Skeletal muscle tissue (tissue), 4 donors: ENCODE results near the gene NPY4R. TPM values are rescaled to one million over a fixed set of nuclear protein-coding genes. Genes with fewer than 3 reads are reported as not detected.
"Not testable (repeated sequence)": the region's sequence is repeated elsewhere in the genome, so short reads cannot be mapped to it uniquely, and the experiment has no call there.

Experiments used
- H3K27ac ChIP-seq: one replicate; pipeline ENCODE4 v1.7.0; 2013; ENCODE audit warnings: mild to moderate bottlenecking, low read depth, low read length, inconsistent platforms
- H3K27me3 ChIP-seq, 3 donors: one replicate each; pipeline ENCODE4 v1.7.0; 2013; ENCODE audit warnings: low read length in 3 of 3; ENCODE audit not compliant: control insufficient read depth in 3 of 3, insufficient read depth in 3 of 3
- H3K36me3 ChIP-seq, 3 donors: one replicate each; pipeline ENCODE4 v1.7.0; 2013; ENCODE audit warnings: low read length in 3 of 3; ENCODE audit not compliant: control insufficient read depth in 3 of 3, insufficient read depth in 3 of 3
- H3K4me1 ChIP-seq, 3 donors: one replicate each; pipeline ENCODE4 v1.7.0; 2013; ENCODE audit warnings: low read length in 3 of 3, mild to moderate bottlenecking in 3 of 3; ENCODE audit not compliant: control insufficient read depth in 3 of 3, insufficient read depth in 3 of 3
- H3K4me3 ChIP-seq, 3 donors: one replicate each; pipeline ENCODE4 v1.7.0; 2013; ENCODE audit warnings: low read length in 3 of 3
- H3K9ac ChIP-seq, 3 donors: one replicate each; pipeline ENCODE4 v1.7.0; 2013; ENCODE audit warnings: low read length in 3 of 3, mild to moderate bottlenecking in 3 of 3, moderate library complexity in 2 of 3, low read depth in 1 of 3
- H3K9me3 ChIP-seq, 3 donors: one replicate each; pipeline ENCODE4 v1.7.0; 2013; ENCODE audit warnings: low read length in 3 of 3; ENCODE audit not compliant: control insufficient read depth in 3 of 3
- total RNA-seq: library from RNA; depleted of rRNA; stranded (reverse); fragments of >200 nt; gene quantifications from one replicate; pipeline ENCODE4 v1.2.3, GENCODE V29; 2014
- donor health status: Osteomylitis.

Gene NPY4R
- total RNA-seq, 1 donor from 2014 or later, result not detected

- not testable (repeated sequence) for H3K9ac ChIP-seq, H3K9me3 ChIP-seq, H3K27ac ChIP-seq, H3K4me3 ChIP-seq, H3K36me3 ChIP-seq, H3K27me3 ChIP-seq, H3K4me1 ChIP-seq
These were observed 31.6 kb upstream of the NPY4R start for GRCh38 chr10:46497401-46497800.

DNA sequence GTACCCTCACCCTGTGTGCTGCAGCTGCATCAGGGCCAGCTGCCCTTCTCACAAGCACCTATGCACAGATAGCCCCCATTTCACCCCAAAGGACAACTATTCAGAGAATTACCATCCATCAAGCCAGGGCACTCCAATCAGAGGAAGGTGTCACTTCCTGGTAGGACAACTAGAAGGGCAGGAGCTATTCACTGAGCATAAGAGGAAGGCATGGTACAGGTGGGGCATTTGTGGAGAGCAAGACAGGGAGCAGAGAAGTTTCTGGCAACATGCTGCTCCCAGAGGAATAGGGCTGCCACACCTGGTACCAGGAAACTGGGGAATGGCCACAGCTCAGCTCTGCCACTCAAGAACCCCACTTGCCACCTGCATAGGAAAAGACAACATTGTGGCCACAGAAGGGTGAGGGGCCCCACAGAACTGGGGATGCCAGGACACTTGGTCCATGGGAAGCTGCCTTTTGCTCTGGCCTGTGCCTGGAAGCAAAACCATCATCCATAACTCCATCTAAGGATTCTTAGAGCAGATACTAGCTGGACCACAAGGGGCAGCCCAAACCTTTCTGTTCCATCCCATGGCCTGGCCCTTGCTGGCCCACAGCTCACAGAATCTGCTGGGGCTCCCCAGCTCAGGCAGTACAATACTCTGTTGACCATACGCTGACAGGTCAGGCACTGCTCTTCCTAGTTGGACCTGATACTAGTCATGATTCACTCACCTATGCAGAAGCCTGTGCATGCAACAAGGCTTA, 25.8 kb upstream of the NPY4R start:
- not testable (repeated sequence) for H3K36me3 ChIP-seq, H3K9me3 ChIP-seq, H3K9ac ChIP-seq, H3K27ac ChIP-seq, H3K4me1 ChIP-seq, H3K4me3 ChIP-seq, H3K27me3 ChIP-seq

GRCh38 chr10:46490285-46490684, 24.5 kb upstream of the NPY4R start:
- H3K9me3 ChIP-seq, H3K9ac ChIP-seq, H3K27me3 ChIP-seq, H3K4me3 ChIP-seq, H3K36me3 ChIP-seq, H3K4me1 ChIP-seq, H3K27ac ChIP-seq: not testable (repeated sequence)

DNA sequence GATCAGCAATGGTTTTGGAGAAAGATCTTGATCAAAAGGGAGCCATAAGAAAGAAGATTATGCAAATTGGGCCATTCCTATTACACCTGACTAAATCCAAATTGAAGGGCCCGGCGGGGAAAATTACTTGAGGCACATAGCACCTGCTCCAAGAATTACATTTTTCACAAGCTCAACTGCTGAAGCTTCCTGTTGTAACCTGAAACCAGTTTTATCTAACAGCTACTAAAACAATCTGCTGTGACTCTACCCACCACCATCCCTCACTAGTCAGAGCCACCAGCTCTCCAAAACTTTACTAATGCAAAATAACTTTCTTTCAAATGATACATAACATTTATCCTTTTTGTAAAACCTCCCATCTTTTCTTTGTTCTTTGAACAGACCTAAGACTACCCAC, 20.7 kb upstream of the NPY4R start:
- not testable (repeated sequence) for H3K27ac ChIP-seq, H3K27me3 ChIP-seq, H3K4me1 ChIP-seq, H3K9me3 ChIP-seq, H3K4me3 ChIP-seq, H3K9ac ChIP-seq, H3K36me3 ChIP-seq

GRCh38 chr10:46474746-46475320, 9.1 kb upstream of the NPY4R start:
- not testable (repeated sequence) for H3K27me3 ChIP-seq, H3K4me1 ChIP-seq, H3K27ac ChIP-seq, H3K9ac ChIP-seq, H3K36me3 ChIP-seq, H3K4me3 ChIP-seq, H3K9me3 ChIP-seq

- not testable (repeated sequence) for H3K9me3 ChIP-seq, H3K4me1 ChIP-seq, H3K36me3 ChIP-seq, H3K9ac ChIP-seq, H3K27ac ChIP-seq, H3K4me3 ChIP-seq, H3K27me3 ChIP-seq
These were observed 8.0 kb upstream of the NPY4R start for GRCh38 chr10:46473758-46474157.

DNA sequence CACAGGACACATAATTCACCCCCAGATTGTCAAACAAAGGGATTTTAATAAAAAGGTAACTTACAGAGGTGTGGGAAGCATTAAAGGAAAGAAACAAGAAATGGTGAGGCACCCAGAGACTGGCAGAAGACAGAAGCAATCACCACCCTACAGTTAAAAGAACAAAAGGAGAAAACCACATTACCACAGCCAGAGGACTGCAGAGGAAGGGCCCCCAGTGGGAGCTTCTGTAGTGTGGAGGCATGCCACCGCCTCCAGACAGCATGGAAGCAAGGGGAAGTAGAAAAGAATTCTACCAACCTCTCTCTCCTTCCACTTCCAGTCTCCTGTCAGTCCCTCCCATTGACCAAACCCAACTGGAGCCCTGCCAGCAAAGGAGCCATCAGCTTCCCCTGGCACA, 4.4 kb upstream of the NPY4R start:
- H3K9me3 ChIP-seq, H3K36me3 ChIP-seq: not testable (repeated sequence)

DNA sequence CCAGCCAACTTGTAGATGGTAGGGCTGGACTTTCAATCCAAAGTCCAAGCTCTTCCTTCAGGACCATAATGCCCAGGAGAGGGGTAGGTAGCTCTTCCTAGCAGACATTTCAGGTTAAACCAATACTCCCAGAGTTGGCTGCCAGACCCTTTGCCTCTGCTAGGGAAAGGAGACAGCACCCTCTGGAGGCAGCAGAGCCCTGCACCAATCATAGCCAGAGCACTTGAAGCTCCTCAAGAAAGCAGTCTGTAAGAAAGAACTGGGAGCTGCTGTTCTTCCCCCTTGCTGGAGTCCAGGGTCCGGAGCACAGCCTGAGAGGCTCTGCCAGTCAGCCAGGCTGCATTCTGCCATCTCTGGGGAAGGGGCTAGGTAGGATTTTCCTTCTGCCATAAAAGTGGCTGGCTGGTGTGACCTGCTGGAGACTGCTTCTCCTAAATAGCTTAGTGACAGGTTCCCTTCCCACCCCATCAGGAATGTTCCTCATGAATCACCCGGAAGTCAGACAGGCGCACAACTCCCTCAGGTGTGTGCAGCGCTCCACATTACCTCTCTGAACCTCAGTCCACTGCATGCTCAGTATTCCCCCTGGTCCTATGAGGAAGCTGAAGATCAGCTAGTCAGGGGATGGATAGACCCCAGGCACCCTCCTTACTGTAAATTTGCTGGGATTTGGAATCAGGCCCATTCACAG, 2.5 kb upstream of the NPY4R start:
- H3K36me3 ChIP-seq, result not testable (repeated sequence)

More for the DNA sequence above, 4.4 kb upstream of the NPY4R start:
- not testable (repeated sequence) for H3K27me3 ChIP-seq, H3K9ac ChIP-seq, H3K27ac ChIP-seq, H3K4me3 ChIP-seq, H3K4me1 ChIP-seq

GRCh38 chr10:46463608-46464007, 2.1 kb downstream of the NPY4R start:
- not testable (repeated sequence) for H3K36me3 ChIP-seq, H3K27me3 ChIP-seq, H3K9me3 ChIP-seq, H3K9ac ChIP-seq, H3K4me3 ChIP-seq, H3K4me1 ChIP-seq, H3K27ac ChIP-seq

More for the DNA sequence above, 2.5 kb upstream of the NPY4R start:
- not testable (repeated sequence) for H3K9ac ChIP-seq, H3K4me1 ChIP-seq, H3K9me3 ChIP-seq, H3K4me3 ChIP-seq, H3K27me3 ChIP-seq, H3K27ac ChIP-seq

GRCh38 chr10:46462276-46462675, 3.5 kb downstream of the NPY4R start:
- H3K9ac ChIP-seq, H3K9me3 ChIP-seq, H3K4me3 ChIP-seq, H3K4me1 ChIP-seq, H3K36me3 ChIP-seq, H3K27ac ChIP-seq, H3K27me3 ChIP-seq: not testable (repeated sequence)
